Stimulated activated CD4-positive, alpha-beta T cell treated with anti-CD3 and anti-CD28 coated beads, Interleukin-12 subunit alpha, Interleukin-12 subunit beta, amount 100 ng/mL, for 48 hours (primary cell): ENCODE data around the gene IER2.

Source experiments
- DNase-seq, 3 donors: peaks; one replicate each; pipeline ENCODE4 v3.0.0-alpha.2; 2020; ENCODE audit warnings: low read depth in 2 of 3, low spot score in 1 of 3

Gene IER2

DNA sequence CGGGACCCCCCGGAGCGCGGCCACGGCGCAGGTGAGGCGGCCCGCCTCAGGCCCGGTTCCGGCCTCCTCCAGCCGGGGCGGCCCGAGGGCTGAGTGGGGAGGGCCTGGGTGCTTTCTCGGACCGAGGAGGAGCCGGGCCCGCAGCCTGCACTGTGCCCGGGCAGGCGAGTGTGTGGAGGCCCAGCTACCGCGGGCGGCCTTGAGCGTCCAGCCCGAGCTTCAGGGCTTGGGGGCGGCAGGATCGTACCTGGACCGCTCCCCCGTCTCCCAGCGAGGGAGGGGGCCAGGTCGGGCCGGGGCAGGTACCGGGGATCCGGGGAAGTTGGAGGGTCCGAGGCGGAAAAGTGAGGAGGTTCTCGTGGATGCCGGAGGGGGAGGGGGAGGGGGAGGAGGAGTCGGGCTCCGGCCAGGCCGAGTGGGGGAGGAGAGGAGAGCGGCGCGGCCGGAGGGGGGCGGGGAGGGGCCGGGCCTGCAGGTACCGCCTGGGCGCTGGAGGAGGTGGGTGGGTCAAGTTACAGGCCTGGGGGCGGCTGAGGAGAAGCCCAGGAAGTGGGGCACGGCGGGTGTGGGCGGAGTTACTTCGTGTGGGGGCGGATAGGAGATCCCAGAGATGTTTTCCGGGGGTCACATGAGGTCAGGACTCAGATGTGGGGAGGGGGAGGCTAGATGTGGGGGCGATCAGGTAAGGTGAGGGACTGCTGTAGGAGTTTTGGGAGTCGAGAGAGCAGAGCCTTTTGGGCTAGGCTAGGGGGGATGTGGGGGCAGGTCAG lies 31.6 kb upstream of the IER2 start:
- no peak for DNase-seq

DNA sequence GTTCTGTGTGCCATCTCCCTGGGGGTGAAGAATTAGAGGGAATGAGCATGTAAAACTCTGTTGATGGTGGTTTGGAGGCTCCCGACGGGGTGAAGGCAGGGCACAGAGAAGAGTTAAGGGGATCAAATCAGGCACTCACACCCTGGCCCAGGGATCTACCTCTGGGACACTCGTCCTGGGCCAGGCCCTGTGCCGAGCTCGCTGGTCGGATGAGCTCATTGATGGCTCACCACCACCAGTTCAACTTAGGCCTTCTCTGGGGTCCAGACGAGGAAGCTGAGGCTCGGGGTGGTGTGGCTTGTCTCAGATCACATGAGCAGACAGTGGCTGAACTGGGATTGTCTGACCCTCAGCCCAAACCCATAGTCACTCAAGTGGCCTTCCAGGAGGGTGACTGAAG lies 30.6 kb upstream of the IER2 start:
- DNase-seq: no peak

DNA sequence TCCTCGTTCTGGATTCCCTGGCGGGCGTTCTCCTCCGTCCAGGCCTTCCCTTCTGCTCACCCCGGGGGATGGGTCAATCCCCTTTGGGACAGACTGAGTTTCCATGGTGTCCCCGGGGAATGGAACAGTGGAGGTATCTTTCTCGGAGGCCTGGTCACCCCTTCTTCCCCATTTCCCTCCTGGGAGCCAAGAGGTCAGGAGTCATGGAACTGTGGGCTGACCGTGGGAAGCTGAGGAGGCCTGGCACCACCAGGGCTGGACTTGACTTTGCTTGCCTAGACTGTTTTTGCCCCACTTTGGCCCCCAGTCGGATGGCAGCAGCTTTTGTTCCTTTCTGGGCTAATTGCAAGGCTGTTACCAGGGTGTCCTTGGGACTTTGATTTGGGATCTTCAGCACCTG lies 30.2 kb upstream of the IER2 start:
- no peak for DNase-seq

DNA sequence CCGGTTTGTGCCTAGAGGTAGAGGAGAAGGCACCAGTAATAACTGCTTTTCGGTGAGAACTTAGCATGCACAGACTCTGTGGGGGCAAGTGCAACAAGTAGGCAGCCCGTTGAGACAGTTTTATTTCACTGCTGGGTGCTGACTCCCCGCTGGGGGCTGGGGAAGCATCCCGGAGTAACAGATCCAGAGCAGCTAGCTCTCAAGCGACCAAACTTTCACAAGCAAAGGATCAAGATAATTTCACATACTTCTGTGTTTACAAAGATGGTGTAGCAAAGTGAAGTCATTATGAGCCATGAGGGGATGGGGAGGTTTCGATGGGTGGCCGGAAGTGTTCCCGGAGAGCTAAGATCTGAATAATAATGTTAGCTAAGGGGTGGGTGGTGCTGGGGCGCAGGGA lies 29.4 kb upstream of the IER2 start:
- DNase-seq: no peak

DNA sequence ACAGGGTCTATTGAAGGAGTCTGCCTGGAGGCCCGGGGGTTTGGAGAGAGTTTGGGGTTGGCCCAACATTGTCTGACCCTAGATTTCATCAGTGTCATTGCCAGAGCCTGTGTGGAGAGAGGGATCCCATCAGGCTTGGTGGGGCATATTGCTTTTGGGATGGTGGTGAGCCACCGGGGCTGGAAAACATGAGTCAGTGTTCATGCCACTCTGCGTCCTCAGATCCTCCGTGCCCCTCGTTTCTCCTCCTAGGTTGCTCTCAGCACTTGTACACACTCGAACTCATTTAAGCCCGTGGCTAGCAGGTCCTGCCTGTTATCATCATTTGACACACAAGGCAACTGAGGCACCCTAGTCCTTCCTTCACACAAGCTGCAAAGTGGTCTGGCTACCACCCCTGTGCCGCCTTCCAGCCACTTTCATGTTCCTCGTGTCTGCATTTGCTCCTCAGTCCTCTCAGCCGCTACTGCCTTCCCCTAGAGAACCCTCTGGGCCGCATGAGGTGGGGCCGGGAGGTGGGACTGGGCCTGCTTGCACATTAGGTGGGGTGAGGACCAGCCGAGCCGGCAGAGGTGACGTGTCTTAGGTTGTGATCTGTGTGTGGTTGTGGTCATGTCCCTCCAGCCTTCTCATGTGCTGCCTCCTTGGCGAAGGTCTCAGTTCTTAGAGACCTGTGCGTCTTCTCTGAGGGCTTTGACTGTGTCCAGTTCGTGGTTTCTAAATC lies 28.5 kb upstream of the IER2 start:
- no peak for DNase-seq

DNA sequence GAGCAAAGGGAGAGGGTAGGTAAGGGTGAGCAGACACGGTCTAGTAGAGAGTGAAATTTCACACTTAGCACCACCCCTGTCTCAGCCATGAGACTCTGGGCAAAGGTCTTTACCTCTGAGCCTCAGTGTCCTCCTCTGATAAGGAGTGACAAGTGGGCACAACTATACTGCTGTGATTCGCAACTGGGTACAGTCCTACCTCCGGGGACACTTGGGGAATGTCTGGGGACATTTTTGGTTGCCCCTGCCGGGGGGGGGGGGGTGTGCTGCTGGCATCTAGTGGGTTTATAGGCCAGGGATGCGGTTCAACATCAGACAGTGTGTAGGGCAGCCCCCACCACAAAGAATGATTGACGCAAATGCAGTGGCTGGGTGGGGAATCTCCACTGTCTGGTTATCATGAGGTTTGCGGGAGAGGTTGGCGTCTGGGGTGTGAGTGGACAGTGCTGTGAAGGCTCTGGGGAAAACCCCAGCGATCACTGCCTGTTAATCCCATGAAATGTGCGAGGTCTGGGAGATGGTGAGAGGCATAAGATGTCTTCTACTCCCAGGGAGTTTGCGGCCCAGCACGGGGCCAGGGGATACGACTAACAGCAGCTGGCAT lies 27.8 kb upstream of the IER2 start:
- DNase-seq: no peak

DNA sequence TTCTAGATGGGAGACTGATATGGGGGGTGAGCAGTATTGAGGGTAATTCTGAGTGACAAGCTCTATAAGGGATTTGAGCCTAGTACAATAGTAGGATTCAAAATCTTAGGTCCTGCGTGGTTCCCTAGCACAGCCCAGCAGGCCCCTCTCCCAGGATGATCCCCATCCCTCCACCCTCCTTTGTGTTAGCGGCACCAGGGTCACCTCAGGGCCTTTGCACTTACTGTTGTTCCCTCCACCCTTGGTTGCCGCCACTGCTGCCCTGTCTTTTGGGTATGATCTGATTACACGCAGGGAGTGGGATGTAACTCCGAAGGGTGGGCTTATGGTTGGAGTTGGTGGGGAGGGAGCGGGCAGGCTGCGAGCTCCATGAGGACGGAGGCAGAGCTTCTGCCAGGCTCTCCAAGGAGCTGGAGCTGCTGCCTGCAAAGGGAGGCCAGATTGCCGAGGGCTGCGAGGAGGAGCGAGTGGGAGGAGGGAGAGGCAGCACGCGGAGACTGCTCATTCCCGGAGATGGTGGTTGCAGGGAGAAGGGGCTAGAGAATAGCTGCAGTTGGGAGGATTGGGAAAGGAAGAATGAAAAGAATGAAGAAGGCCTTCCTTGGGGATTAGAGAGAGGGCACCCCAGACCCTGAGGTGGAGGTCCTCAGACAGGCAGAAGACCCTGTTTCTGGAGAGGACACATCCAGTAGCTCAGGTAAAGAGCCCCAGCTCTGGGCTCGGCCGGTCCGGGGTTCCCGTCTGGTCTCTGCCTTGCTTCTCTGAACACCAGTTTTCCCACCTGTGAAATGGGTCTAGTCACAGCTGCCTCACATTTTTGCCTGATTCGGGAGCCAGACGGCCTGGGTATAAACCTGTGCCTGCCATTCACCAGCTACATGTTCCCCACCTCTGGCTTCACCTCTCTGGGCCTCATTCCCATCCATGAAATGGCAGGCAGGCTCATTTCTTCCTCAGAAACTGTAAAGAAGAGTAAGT lies 26.9 kb upstream of the IER2 start:
- no peak for DNase-seq

DNA sequence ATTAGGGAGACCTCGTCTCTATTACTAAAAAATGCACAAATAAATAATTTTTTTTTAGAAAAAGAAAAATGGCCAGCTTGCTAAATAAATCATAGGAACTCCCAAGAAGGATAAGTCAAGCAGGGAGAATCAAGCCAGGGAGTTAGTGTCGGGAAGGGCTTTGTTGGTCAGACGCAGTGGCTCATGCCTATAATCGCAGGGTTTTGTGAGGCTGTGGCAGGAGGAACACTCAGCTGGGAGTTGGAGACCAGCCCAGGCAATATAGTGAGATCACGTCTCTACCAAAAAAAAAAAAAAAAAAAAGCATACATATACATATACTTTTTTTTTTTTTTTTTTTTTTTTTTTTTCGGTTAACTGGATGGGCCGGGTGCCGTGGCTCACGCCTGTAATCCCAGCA lies 23.2 kb upstream of the IER2 start:
- no peak for DNase-seq

DNA sequence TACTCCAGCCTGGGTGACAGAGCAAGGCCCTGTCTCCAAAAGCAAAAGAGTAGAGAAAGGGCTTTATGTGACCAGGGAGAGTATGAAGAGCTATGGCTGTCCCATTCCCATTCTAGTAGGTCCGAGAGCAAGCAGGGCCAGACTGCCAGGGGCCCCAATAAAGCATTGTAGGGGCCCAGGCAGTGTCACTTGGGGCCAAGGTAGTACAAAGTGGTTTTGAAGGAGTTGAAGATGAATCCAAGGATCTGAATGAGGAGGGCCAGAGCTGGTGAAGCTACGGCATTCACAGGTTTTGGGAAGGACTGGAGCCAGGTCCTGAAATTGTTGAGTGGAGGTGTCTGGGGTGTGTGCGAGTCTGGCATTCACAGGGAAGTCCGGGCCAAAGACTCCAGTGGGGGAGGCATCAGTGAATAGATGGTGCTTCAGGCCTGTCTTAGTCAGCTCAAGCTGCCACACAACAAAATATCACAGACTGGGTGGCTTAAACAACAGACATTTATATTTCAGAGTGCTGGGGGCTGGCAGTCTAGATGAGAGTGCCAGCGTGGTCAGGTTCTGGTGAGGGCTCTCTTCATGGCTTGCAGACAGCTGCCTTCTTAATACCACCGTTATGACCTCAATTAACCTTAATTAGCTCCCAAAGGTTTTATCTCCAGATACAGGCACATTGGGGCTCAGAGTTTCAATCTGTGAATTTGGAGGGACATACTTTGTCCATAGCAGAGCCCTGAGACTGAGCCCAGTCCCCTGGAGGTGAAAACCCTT lies 22.2 kb upstream of the IER2 start:
- DNase-seq: no peak

DNA sequence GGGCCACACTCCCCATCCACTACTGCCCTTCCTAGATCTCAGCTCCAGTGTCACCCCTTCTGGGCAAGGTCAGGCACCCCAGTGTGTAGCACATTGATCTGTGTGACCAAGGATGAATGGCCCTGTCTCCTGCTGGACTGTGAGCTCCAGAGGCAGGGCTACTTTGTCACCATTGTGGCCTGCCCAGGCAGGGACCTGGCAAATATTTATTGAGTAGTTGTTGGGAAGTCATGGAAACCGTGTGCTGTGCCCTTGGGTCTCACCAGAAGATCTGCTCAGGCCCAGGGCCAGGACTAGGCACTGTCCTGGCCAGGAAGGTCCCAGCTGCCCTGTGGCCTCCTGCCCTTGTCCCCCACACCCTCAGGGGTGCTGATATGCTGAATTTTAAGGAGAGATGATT lies 21.6 kb upstream of the IER2 start:
- DNase-seq: no peak

DNA sequence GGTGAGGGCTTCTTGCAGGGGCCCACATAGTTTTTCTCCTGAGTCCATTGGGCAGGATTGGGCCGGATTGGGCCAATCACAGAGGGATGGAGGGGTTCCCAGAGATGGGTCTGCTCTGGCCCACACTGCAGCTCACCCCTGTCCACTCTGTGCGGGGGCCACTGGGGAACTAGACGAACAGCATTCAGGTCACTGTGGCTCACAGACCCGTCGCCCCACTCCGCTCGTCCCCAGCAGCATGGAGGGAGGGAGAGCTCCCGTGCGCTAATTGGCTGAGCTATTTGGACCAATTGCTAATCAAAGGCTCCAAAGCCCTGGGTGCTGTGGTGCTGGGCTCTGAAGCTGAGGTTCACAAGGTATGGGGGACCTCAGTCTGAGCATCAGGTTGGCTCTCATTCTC lies 20.8 kb upstream of the IER2 start:
- no peak for DNase-seq

DNA sequence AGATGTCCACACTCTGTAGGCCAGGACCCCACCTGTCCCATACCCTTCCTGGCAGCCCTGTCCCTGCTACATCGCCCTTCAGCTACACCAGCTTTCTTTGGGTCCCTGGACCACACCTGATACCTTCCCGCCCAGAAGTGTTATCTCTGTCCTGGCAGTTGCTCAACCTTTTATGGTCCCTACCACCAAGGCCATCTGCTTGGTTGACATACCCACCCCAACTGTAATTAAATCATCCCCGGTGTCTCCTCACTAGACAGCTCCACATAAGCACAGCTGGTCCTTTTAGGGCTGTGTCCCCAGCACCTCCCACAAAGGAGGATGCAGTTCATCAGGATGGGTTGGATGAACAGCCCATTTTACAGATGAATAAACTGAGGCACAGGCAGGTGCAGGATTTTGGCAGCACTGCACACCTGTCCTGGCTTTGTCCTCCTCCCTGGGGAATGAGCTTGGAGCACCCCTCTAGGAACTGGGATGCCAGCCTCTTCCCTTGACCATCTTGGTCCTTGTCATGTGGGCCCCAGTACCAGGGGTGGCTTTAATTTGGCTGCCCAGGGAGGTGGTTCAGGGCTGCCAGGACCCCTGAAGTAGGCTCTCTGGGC lies 19.2 kb upstream of the IER2 start:
- DNase-seq: no peak

DNA sequence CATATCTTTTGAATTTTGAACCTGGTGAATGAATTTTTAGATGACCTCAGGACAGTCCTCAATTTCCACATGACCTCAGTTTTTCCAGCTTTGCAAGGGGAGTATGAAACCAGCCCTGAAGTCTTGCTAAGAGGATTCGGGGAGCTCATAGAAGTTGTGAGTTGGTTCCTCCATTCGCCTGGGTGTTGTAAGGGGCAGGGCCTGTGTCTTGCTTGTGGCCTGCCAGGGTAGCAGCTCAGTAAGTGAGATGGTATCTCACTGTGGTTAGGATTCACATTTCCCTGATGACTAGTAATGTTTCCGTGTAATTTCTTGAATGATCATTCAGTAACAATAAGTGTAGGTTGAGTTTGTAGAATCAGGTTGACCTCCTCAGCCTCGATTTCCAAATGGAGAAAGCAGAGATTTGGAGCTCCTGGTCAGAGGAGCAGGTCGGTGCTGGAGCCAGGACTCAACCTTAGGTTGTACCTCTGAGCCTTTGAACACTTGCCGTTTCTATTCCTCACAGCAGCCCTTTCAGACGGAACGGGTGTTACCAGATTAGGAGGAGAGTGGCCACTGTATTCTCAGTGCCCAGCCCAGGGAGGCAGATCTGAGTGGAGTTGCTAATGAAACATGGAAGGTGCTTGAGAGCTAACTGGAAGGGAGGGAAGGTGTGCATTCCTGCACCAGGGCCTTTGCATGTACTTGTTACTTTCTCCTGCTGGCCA lies 17.6 kb upstream of the IER2 start:
- peak; percentile 58 to 72 (median 64) for DNase-seq

DNA sequence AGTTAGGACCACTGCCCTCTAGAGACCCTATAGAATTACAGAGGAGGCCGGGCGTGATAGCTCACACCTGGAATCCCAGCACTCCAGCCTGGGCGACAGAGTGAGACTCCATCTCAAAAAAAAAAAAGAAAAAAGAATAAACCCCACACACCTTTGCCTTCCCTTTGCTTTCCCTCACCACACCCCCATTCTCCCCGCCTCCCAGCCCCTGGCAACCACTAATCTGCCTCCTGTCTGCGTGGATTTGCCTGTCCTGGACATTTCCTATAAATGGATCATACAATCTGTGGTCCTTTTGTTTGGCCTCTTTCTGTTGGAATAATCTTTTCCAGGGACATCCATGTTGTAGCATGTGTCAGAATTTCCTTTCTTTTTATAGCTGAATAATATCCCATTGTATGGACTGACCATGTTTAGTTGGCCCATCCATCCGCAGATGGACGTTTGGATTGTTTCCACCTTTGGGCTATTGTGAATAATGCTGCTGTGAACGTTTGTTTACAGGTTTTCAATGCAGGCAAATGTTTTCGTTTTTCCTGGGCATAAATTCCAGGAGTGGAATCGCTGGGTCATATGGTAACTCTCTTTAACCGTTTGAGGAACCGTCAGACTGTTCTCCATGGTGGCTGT lies 16.9 kb upstream of the IER2 start:
- no peak for DNase-seq

DNA sequence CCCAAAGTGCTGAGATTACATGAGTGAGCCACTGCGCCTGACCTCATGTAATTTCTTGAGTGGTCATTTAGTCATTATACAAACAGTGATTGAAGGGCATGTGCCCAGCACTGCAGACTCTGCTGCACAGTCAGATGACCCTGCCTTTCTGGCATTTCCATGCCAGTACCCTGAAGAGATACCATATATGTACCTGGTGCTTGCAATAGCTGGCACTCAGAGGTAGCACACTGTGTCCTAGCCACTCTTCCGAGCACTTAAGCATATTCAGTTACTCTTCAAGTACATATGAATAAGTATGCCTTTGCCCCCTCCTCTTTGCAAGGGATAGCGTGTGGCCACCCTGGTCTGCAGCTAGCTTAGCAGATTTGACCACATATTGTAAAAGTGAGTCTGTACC lies 15.6 kb upstream of the IER2 start:
- no peak for DNase-seq

DNA sequence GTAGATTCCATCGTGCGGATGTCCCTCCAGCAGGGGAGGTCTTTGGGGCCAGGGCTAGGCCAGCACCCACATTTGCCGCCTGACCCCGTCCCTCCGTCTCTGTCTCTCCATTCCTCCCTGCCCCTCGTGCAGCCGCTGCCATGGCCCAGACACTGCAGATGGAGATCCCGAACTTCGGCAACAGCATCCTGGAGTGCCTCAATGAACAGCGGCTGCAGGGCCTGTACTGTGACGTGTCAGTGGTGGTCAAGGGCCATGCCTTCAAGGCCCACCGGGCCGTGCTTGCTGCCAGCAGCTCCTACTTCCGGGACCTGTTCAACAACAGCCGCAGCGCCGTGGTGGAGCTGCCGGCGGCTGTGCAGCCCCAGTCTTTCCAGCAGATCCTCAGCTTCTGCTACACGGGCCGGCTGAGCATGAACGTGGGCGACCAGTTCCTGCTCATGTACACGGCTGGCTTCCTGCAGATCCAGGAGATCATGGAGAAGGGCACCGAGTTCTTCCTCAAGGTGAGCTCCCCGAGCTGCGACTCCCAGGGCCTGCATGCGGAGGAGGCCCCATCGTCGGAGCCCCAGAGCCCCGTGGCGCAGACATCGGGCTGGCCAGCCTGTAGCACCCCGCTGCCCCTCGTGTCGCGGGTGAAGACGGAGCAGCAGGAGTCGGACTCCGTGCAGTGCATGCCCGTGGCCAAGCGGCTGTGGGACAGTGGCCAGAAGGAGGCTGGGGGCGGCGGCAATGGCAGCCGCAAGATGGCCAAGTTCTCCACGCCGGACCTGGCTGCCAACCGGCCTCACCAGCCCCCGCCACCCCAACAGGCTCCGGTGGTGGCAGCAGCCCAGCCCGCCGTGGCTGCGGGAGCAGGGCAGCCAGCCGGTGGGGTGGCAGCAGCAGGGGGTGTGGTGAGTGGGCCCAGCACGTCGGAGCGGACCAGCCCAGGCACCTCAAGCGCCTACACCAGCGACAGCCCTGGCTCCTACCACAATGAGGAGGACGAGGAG lies 14.8 kb upstream of the IER2 start:
- DNase-seq: no peak

DNA sequence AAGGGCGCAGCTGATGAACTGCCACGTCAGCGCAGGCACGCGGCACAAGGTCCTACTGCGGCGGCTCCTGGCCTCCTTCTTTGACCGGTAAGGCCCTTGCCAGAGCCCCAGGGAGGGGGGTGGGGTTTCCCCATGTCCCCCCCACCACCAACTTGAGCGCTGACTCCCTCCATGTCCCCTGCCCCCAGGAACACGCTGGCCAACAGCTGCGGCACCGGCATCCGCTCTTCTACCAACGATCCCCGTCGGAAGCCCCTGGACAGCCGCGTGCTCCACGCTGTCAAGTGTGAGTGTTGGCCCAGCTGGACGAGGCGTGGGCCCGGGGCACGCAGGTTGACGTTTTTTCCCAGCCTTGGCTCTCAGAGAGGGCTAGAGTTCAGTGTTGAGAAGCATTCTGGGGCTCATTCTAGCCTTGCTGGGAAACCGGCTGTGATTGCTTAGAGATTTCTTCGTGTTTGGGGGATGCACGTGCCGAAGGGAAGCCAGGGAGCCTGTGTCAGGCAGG lies 12.9 kb upstream of the IER2 start:
- no peak for DNase-seq
